ENCODE measurements around the gene PROM1.

DNA sequence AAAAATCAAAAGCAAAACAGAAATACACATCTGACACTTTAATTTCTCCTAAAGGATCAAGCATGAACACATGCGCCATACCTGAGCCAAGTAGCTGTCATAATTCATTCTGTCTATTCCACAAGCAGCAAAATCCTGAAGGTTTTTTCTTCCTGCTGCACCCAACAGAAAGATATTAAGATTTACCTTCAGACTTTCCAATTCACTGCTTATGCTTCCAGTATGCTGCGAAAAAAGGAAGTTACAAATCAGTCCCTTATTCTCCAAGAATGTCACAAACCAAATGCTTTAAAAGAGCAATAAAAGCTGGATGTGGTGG, 91.7 kb downstream of the PROM1 start:
- TF ChIP-seq, protein P1, sequence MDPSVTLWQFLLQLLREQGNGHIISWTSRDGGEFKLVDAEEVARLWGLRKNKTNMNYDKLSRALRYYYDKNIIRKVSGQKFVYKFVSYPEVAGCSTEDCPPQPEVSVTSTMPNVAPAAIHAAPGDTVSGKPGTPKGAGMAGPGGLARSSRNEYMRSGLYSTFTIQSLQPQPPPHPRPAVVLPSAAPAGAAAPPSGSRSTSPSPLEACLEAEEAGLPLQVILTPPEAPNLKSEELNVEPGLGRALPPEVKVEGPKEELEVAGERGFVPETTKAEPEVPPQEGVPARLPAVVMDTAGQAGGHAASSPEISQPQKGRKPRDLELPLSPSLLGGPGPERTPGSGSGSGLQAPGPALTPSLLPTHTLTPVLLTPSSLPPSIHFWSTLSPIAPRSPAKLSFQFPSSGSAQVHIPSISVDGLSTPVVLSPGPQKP (IDR thresholded peaks at IDR 0.05; ENCODE audit: low read depth, low read length): no peak
- TF ChIP-seq MAX (IDR thresholded peaks at IDR 0.05): no peak
- no peak for TF ChIP-seq CTCF (IDR thresholded peaks at IDR 0.05)
- no peak for TF ChIP-seq CBX2 (IDR thresholded peaks at IDR 0.05; ENCODE audit: borderline replicate concordance, low read depth)
- no peak for TF ChIP-seq CEBPB (IDR thresholded peaks at IDR 0.05)
- no peak for TF ChIP-seq ESRRA (IDR thresholded peaks at IDR 0.05; ENCODE audit: borderline replicate concordance, low read length)
